Measurements from ENCODE around the gene POLE2. TPM values are rescaled to one million over a fixed set of nuclear protein-coding genes. Genes with fewer than 3 reads are reported as not detected.

The POLE2 gene
- total and polyA plus RNA-seq, 2 experiments from 2014 or later = 41.9 to 53.3 TPM

DNA sequence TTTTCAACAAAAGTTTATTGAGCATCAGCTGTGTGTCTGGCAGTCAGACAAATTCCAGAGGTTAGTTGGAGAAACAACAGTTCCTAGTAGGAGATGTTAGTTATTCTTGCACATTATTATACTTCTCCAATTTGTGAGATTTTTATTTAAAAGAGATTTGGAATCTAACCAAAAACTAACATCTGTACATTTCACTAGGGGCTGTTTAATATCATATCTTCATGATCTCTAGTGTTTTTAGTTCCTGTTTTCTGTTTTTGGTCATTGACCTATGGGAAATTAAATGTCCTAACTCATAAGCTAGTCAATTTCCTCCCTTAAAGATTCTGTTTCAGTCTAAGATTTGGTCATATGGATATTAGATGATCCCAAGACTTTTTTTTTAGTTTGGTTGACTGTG lies 45.8 kb upstream of the POLE2 start:
- Histone ChIP-seq H3K9me2 (ENCODE audit: insufficient read depth) (no peaks in the 10 kb centered on the region), H3K4me3 (no peak overlapping the region), H3F3A (replicated peaks; ENCODE audit: low read depth) (no peaks in the 10 kb centered on the region), H3K4me2 (no peak overlapping the region), H2AFZ (no peak overlapping the region), H3K4me1 (ENCODE audit: insufficient read depth) (no peaks in the 10 kb centered on the region), H3K27ac (ENCODE audit: low read depth) (no peak overlapping the region), H4K20me1 (replicated peaks; ENCODE audit: insufficient read depth) (no peaks in the 10 kb centered on the region), H3K27me3 (ENCODE audit: insufficient read depth) (no peaks in the 10 kb centered on the region), H3K79me2 (replicated peaks; ENCODE audit: insufficient read depth) (no peaks in the 10 kb centered on the region), H3K36me3 (ENCODE audit: insufficient read depth) (no peaks in the 10 kb centered on the region)
- peaks cover 2% of the 10 kb centered on the region for H3K27me3 Mint-ChIP-seq (ENCODE audit: insufficient read depth, low read depth, poor library complexity)
- ATAC-seq (no peak), DNase-seq (ENCODE audit: low spot score) (no peak)
- no peak for TF ChIP-seq EZH2 (IDR thresholded peaks at IDR 0.05; ENCODE audit: low read depth, unreplicated experiment)
- TF ChIP-seq, protein P1, sequence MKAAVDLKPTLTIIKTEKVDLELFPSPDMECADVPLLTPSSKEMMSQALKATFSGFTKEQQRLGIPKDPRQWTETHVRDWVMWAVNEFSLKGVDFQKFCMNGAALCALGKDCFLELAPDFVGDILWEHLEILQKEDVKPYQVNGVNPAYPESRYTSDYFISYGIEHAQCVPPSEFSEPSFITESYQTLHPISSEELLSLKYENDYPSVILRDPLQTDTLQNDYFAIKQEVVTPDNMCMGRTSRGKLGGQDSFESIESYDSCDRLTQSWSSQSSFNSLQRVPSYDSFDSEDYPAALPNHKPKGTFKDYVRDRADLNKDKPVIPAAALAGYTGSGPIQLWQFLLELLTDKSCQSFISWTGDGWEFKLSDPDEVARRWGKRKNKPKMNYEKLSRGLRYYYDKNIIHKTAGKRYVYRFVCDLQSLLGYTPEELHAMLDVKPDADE (IDR thresholded peaks at IDR 0.05) = no peak
- H3K4me1 Mint-ChIP-seq = no peaks in the 10 kb centered on the region
- H3K9me3 Mint-ChIP-seq = no peaks in the 10 kb centered on the region
- no peak overlapping the region for H3K4me3 Mint-ChIP-seq
- no peaks in the 10 kb centered on the region for H3K36me3 Mint-ChIP-seq (ENCODE audit: low read depth)
- H3K27ac Mint-ChIP-seq = no peak overlapping the region

DNA sequence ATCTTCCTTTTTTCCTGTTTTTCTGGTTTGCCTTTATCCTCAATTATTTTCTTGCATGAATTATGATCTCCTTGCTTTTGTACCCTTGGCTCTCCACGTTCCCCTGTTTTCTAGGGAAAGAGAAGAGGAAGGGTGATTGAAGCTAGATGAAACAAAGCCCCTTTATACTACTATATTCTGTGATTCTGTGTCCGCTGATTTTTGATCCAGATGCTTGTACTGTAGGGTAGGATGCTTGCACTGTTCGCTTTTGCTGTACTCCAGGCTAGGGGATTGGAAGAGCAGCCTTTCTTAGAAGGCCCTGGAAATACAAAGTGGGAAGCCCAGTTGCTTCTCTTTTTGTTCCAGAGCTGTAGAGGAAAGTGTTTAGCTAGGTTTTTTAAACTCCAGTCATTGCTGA lies 44.9 kb upstream of the POLE2 start:
- no peak overlapping the region for H3K4me3 Mint-ChIP-seq
- no peaks in the 10 kb centered on the region for H3K4me1 Mint-ChIP-seq
- H4K20me1 ChIP-seq (replicated peaks; ENCODE audit: insufficient read depth) = no peaks in the 10 kb centered on the region
- peaks cover 2% of the 10 kb centered on the region for H3K27me3 Mint-ChIP-seq (ENCODE audit: insufficient read depth, low read depth, poor library complexity)
- H3K4me1 ChIP-seq (ENCODE audit: insufficient read depth) = no peaks in the 10 kb centered on the region
- no peaks in the 10 kb centered on the region for H3K27me3 ChIP-seq (ENCODE audit: insufficient read depth)
- H3K27ac Mint-ChIP-seq = no peak overlapping the region
- H3F3A ChIP-seq (replicated peaks; ENCODE audit: low read depth) = no peaks in the 10 kb centered on the region
- H3K79me2 ChIP-seq (replicated peaks; ENCODE audit: insufficient read depth) = no peaks in the 10 kb centered on the region
- H3K9me2 ChIP-seq (ENCODE audit: insufficient read depth) = no peaks in the 10 kb centered on the region
- no peak overlapping the region for H3K4me3 ChIP-seq
- no peaks in the 10 kb centered on the region for H3K36me3 Mint-ChIP-seq (ENCODE audit: low read depth)
- H3K9me3 Mint-ChIP-seq = no peaks in the 10 kb centered on the region
- no peak overlapping the region for H3K4me2 ChIP-seq
- no peaks in the 10 kb centered on the region for H3K36me3 ChIP-seq (ENCODE audit: insufficient read depth)
- no peak overlapping the region for H3K27ac ChIP-seq (ENCODE audit: low read depth)
- no peak for DNase-seq (ENCODE audit: low spot score)
- 0 out of 2 replicates have a peak overlapping the region, but pooled peaks have one; percentile 61 for H2AFZ ChIP-seq
- no peak for ATAC-seq
- TF ChIP-seq ZNF331 (CRISPR knock-in tag; IDR thresholded peaks at IDR 0.05; ENCODE audit: low read depth) = no peak
- no peak for TF ChIP-seq STAT1 (IDR thresholded peaks at IDR 0.05; ENCODE audit: unreplicated experiment)
- TF ChIP-seq JUNB (IDR thresholded peaks at IDR 0.05; ENCODE audit: unreplicated experiment) = no peak
- TF ChIP-seq, protein P2, sequence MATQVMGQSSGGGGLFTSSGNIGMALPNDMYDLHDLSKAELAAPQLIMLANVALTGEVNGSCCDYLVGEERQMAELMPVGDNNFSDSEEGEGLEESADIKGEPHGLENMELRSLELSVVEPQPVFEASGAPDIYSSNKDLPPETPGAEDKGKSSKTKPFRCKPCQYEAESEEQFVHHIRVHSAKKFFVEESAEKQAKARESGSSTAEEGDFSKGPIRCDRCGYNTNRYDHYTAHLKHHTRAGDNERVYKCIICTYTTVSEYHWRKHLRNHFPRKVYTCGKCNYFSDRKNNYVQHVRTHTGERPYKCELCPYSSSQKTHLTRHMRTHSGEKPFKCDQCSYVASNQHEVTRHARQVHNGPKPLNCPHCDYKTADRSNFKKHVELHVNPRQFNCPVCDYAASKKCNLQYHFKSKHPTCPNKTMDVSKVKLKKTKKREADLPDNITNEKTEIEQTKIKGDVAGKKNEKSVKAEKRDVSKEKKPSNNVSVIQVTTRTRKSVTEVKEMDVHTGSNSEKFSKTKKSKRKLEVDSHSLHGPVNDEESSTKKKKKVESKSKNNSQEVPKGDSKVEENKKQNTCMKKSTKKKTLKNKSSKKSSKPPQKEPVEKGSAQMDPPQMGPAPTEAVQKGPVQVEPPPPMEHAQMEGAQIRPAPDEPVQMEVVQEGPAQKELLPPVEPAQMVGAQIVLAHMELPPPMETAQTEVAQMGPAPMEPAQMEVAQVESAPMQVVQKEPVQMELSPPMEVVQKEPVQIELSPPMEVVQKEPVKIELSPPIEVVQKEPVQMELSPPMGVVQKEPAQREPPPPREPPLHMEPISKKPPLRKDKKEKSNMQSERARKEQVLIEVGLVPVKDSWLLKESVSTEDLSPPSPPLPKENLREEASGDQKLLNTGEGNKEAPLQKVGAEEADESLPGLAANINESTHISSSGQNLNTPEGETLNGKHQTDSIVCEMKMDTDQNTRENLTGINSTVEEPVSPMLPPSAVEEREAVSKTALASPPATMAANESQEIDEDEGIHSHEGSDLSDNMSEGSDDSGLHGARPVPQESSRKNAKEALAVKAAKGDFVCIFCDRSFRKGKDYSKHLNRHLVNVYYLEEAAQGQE (IDR thresholded peaks at IDR 0.05; ENCODE audit: unreplicated experiment) = no peak
- TF ChIP-seq POLR2AphosphoS5 (IDR thresholded peaks at IDR 0.05; ENCODE audit: low read depth) = no peak
- no peak for TF ChIP-seq NANOG (IDR thresholded peaks at IDR 0.05; ENCODE audit: borderline replicate concordance)
- TF ChIP-seq EZH2phosphoT487 (IDR thresholded peaks at IDR 0.05; ENCODE audit: unreplicated experiment) = no peak
- TF ChIP-seq, protein P3, sequence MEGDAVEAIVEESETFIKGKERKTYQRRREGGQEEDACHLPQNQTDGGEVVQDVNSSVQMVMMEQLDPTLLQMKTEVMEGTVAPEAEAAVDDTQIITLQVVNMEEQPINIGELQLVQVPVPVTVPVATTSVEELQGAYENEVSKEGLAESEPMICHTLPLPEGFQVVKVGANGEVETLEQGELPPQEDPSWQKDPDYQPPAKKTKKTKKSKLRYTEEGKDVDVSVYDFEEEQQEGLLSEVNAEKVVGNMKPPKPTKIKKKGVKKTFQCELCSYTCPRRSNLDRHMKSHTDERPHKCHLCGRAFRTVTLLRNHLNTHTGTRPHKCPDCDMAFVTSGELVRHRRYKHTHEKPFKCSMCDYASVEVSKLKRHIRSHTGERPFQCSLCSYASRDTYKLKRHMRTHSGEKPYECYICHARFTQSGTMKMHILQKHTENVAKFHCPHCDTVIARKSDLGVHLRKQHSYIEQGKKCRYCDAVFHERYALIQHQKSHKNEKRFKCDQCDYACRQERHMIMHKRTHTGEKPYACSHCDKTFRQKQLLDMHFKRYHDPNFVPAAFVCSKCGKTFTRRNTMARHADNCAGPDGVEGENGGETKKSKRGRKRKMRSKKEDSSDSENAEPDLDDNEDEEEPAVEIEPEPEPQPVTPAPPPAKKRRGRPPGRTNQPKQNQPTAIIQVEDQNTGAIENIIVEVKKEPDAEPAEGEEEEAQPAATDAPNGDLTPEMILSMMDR (conservative IDR thresholded peaks at IDR 0.05; ENCODE audit: low read depth in 2 of 2) = no peak
- TF ChIP-seq, protein P1 (IDR thresholded peaks at IDR 0.05) = no peak
- TF ChIP-seq EZH2 (IDR thresholded peaks at IDR 0.05; ENCODE audit: low read depth, unreplicated experiment) = no peak
- no peak for TF ChIP-seq ZNF114 (CRISPR knock-in tag; IDR thresholded peaks at IDR 0.05)

Measured in GM23338 (cell line).